ENCODE measurements around the gene SPSB4.
"Not testable (repeated sequence)": the region's sequence is repeated elsewhere in the genome, so short reads cannot be mapped to it uniquely, and the experiment has no call there.

Gene SPSB4

DNA sequence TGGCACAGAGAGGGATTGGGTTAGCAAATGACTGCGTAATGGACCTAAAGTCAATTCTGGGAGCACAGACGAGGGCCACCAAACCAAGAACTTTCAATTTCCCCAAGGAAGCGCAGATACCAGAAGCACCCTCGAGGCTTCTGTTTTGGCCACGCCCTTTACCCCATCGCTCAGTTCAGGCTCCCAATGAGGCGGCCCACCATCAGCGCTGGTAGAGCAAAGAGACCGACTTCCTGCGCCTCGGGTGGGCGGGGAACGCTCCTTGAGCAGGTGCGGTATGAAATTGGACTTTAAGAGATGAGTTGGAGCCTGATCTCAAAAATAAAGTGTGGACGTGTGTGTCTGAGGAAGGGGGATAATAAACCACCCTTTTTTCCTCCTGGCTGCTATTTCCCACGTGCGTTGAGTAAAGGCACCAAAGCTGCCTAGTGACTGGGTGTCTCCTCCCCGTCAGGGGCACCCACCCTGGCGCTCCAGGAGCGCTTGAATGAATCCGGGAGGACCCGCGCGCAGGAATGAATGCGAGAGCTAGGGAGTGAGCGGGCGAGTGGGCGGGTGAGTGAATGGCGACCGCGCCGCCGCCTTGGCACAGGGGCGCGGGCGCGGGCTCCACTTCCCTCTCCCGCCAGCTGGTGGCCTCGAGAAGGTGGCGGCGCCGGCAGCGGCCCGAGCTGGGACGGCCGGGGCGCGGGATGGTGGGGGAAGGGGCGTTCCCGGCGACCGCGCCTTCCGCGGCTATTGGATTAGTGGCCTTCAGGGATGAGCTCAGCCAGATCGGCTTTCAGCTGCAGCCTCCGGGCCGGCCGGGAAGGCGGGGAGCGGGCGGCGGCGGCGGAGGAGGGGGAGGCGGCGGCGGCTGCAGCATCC, at the start of gene SPSB4:
Gene SPSB4 (plus strand): TSS at position 772 of the 867 bp plus-strand sequence. CDS start 14,758 bp downstream, outside the sequence.
- no peak for TF ChIP-seq CTCF (IDR thresholded peaks at IDR 0.05; ENCODE audit: low read depth, low read length)

GRCh38 chr3:141006344-141006743, 44.8 kb upstream of the SPSB4 start:
- no peak for DNase-seq (ENCODE audit: extremely low read depth, low read depth)
- no peak for TF ChIP-seq CTCF (IDR thresholded peaks at IDR 0.05; ENCODE audit: low read depth, low read length)

More for the DNA sequence above, at the start of gene SPSB4:
- no peak for DNase-seq (ENCODE audit: extremely low read depth, low read depth)

DNA sequence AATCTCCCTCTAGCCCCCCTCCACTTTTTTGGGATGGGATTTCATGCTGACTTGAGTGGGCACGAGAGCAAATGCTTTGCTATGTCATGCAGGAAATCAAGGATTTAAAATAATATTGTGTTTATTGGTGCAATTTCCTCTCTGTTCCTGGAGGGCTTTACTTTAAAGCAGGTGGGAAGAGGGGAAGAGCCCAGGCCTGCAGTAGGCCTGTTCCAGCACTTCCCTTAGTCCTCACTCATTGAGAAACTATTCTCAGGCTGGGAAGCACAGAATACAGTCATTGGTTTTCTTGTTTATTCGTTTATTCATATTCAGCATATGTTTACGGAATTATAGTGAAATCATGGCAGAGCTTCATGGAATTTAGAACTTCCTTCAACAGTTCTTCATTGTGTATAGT, 41.7 kb upstream of the SPSB4 start:
- no peak for TF ChIP-seq CTCF (IDR thresholded peaks at IDR 0.05; ENCODE audit: low read depth, low read length)
- no peak for DNase-seq (ENCODE audit: extremely low read depth, low read depth)

GRCh38 chr3:141011232-141011996, 39.7 kb upstream of the SPSB4 start:
- DNase-seq (ENCODE audit: extremely low read depth, low read depth): peak; percentile 3

DNA sequence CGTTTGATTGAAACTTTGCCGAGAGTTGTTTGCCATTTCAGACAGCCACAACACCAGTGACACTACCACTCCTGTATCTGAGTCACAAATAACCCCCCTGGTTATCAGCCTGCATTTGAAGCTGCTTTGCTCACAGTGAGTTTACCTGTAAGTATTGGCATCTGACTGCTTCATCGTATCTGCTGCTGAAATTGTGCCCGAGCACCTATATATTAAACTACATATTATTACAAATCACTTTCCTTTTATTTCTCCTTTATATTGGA, 39.2 kb upstream of the SPSB4 start:
- DNase-seq (ENCODE audit: extremely low read depth, low read depth): no peak

More at GRCh38 chr3:141011232-141011996, 39.7 kb upstream of the SPSB4 start:
- TF ChIP-seq CTCF (IDR thresholded peaks at IDR 0.05; ENCODE audit: low read depth, low read length): peak; percentile 83

DNA sequence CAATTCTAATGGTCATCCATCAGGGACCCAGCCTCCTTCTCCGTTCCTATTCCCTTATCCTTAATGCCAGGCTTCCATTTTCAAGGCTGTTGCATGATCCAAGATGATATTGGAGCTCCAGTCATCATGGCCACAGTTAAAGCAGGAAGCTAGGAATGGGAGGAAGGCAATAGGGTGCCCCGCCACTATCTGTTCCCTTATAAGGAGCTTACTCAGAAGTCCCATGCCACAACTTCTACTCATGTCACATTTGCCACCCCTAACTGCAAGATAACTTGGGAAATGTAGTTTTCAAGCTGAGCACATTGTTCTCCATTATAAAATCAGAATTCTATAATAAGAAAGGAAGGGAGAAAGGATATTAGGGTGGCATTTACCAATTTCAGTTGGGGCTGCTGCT, 38.6 kb upstream of the SPSB4 start:
- no peak for TF ChIP-seq CTCF (IDR thresholded peaks at IDR 0.05; ENCODE audit: low read depth, low read length)
- no peak for DNase-seq (ENCODE audit: extremely low read depth, low read depth)

More for the DNA sequence above, 39.2 kb upstream of the SPSB4 start:
- TF ChIP-seq CTCF (IDR thresholded peaks at IDR 0.05; ENCODE audit: low read depth, low read length): no peak

DNA sequence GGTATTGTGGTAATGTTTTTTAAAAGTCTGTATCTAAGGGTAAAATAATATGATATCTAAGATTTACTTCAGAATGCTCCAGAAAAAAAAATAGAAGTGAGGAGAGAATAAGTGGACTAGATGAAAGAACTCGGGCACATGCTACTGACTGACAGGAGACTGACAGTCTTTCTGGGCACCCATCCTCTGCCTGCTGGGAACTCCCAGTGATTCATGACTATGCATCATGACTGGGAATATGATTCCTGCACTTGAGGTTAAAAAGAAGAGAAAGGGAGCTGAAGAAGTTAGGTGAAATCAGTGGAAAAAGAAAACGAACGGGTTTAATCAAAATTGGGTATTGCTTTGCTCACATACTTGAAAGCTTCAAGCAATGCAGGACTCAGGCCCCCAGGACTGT, 35.7 kb upstream of the SPSB4 start:
- no peak for DNase-seq (ENCODE audit: extremely low read depth, low read depth)

GRCh38 chr3:141017366-141018322, 33.5 kb upstream of the SPSB4 start:
- not testable (repeated sequence) for DNase-seq (ENCODE audit: extremely low read depth, low read depth)

More for the DNA sequence above, 35.7 kb upstream of the SPSB4 start:
- no peak for TF ChIP-seq CTCF (IDR thresholded peaks at IDR 0.05; ENCODE audit: low read depth, low read length)

All from AG09319 (cell line).